ENCODE measurements around the gene GTF3C1. TPM values are rescaled to one million over a fixed set of nuclear protein-coding genes. Genes with fewer than 3 reads are reported as not detected.

The GTF3C1 gene
- total RNA-seq, 2 donors from 2014 or later, result 64.0 to 77.2 TPM

DNA sequence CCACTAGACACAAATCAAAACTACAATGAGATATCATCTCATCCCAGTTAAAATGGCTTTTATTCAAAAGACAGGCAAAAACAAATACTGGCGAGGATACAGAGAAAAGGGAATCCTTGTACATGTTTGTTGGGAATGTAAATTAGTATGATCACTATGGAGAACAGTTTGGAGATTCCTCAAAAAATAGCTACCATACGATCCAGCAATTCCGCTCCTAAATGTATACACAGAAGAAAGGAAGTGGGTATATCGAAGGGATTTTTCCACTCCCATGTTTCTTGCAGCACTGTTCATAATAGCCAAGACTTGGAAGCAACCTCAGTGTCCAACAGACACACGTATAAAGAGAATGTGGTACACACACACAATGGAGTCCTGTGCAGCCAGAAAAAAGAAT lies 35.5 kb upstream of the GTF3C1 start:
- DNase-seq (ENCODE audit: low spot score), result no peak
- Histone ChIP-seq H3K36me3 (no peaks in the 10 kb centered on the region), H3K4me3 (no peak overlapping the region), H3K27me3 (no peaks in the 10 kb centered on the region), H3K9me3 (peaks cover 0 to 9% of the 10 kb centered on the region in 2 donors), H3K27ac (no peak overlapping the region), H3K4me1 (no peaks in the 10 kb centered on the region)
- no peak for TF ChIP-seq CTCF (IDR thresholded peaks at IDR 0.05)

- H3K4me1 ChIP-seq, result no peaks in the 10 kb centered on the region
Observed at GRCh38 chr16:27583634-27584033, 33.9 kb upstream of the GTF3C1 start.

GRCh38 chr16:27582883-27583282 lies 33.2 kb upstream of the GTF3C1 start:
- Histone ChIP-seq H3K27me3 (no peaks in the 10 kb centered on the region), H3K36me3 (no peaks in the 10 kb centered on the region), H3K27ac (no peak overlapping the region), H3K9me3 (no peaks in the 10 kb centered on the region), H3K4me3 (no peak overlapping the region), H3K4me1 (no peaks in the 10 kb centered on the region)
- DNase-seq (ENCODE audit: low spot score), result no peak
- no peak for TF ChIP-seq CTCF (IDR thresholded peaks at IDR 0.05)

More at GRCh38 chr16:27583634-27584033, 33.9 kb upstream of the GTF3C1 start:
- H3K27ac ChIP-seq, result no peak overlapping the region
- no peaks in the 10 kb centered on the region for H3K36me3 ChIP-seq
- H3K4me3 ChIP-seq, result no peak overlapping the region
- no peaks in the 10 kb centered on the region for H3K9me3 ChIP-seq
- no peaks in the 10 kb centered on the region for H3K27me3 ChIP-seq
- no peak for DNase-seq (ENCODE audit: low spot score)
- no peak for TF ChIP-seq CTCF (IDR thresholded peaks at IDR 0.05)

DNA sequence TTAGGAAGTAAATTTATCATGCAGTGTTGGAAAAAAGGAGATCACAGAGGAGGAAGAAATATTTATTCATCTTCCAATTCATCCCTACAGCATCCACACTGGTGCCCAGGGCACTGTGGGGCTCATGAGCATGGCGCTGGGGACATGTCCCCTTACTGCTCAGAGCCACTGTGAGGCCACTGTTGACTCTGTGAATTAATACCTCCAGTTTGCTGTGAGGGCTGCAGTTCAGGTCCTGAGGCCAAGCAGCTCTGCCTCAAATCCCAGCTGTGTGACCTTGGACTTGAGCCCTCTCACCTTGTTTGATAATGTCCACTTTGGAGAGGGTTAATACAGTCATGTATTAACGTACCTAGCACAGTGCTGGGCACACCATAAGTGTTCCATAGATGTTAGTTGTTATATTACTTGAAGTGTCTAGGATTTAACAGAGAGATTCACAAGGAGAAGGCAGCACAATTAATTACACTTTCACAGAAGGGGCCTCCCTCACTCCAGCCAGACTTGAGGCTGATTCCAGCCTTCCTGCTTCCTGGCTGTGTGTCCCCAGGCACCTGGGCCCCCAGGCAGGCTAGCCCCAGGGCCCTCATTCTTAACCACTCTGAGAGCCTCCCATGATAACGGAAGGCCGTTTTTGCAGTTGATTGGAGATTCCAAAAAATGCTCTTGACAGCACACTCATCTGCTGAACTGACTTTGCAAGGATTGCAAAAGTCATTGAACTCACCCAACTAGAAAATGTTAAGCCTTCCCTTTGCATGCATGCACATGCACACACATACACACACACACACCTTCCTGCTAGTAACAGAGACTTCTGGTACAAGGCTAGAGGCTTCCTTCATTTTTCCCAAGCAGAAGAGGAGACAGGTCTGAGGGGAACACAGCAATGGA lies 29.6 kb upstream of the GTF3C1 start:
- no peaks in the 10 kb centered on the region for H3K4me1 ChIP-seq
- no peak for TF ChIP-seq CTCF (IDR thresholded peaks at IDR 0.05)
- no peak overlapping the region for H3K4me3 ChIP-seq
- H3K27me3 ChIP-seq, result no peaks in the 10 kb centered on the region
- H3K27ac ChIP-seq, result no peak overlapping the region
- H3K36me3 ChIP-seq, result peaks cover 4% of the 10 kb centered on the region
- no peaks in the 10 kb centered on the region for H3K9me3 ChIP-seq
- no peak for DNase-seq (ENCODE audit: low spot score)

DNA sequence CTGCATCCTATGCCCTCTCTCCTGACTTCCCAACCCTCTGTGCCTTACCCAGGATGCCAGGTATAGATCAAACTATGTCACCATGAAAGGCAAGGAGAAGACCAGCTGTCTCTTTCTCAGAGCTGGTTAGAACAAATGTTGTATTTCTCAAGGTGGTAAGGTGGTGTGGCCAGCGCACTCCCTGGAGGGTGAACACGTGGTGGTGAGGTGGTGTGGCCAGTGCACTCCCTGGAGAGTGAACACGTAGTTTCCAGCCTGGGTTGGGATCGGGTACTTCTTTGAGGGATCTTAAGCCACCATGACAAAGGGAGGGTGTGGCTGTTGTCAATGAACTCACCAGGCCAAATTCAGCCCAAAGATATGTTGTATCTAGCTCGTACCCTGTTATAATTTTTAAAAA lies 27.0 kb upstream of the GTF3C1 start:
- Histone ChIP-seq H3K27ac (no peak overlapping the region), H3K4me1 (peaks cover 0 to 11% of the 10 kb centered on the region in 2 donors), H3K4me3 (no peak overlapping the region), H3K9me3 (no peaks in the 10 kb centered on the region), H3K36me3 (peaks cover 4% of the 10 kb centered on the region), H3K27me3 (no peaks in the 10 kb centered on the region)
- no peak for DNase-seq (ENCODE audit: low spot score)
- TF ChIP-seq CTCF (IDR thresholded peaks at IDR 0.05), result no peak

Data from right atrium auricular region (tissue), 2 donors.